Measurements from ENCODE around the gene CORT. TPM values are rescaled to one million over a fixed set of nuclear protein-coding genes. Genes with fewer than 3 reads are reported as not detected.

Gene CORT
- total and polyA plus RNA-seq, 2 donors (not counting 3 experiments of a cell fraction or from before 2014, with no cell fraction given) = 0.11 TPM; not detected in 1

DNA sequence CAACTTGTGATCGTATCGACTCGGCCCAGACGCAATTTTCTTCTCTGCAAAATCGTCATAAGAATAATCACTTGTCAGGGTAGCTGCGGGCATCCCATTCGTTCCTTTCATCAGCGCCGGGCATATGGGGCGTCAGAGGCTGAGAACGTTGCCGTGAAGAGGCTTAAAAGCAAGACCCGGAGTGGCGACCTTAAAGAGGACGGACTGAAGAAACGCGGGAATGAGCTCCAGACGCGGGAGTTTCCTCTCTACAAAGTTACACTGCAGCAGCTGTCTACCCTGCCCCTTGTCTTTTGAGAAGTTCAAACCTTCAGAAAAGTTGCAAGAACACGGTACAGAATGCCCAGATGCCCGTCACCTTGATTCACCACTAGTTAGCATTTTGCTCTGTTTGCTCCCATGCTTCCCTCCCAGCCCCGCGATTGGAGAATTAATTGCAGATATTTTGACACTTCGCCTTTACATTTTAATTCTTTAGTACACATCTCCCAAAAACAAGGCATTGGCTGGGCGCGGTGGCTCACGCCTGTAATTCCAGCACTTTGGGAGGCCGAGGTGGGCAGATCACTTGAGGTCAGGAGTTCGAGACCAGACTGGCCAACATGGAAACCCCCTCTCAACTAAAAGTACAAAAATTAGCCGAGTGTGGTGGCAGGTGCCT, 18.6 kb upstream of the CORT start:
- BruUV-seq (replicated peaks) = TSS peak; percentile 70
- intact Hi-C loops (cut with micrococcal nuclease) (no loop called here), dilution Hi-C loops (cut with MboI; ENCODE audit: extremely low pct_ligation_motif_present, low sequenced_read_pairs) (no loop called here)
- Histone ChIP-seq H3K36me3 (ENCODE audit: control insufficient read depth in 2 of 2, extremely low read depth in 1 of 2, insufficient read depth in 2 of 2, low read length in 2 of 2) (no peaks in the 10 kb centered on the region), H3K27me3 (ENCODE audit: control insufficient read depth in 2 of 2, insufficient read depth in 2 of 2, low read length in 2 of 2) (no peaks in the 10 kb centered on the region), H3K9me3 (replicated peaks; ENCODE audit: control insufficient read depth, insufficient read depth, low read length) (no peaks in the 10 kb centered on the region), H3K79me2 (ENCODE audit: control insufficient read depth, insufficient read depth, low read length) (no peaks in the 10 kb centered on the region), H3K9me1 (replicated peaks; ENCODE audit: control insufficient read depth, extremely low read depth, insufficient read depth, low read length) (no peaks in the 10 kb centered on the region), H4K20me1 (replicated peaks; ENCODE audit: control insufficient read depth, extremely low read depth, insufficient read depth, low read length) (no peaks in the 10 kb centered on the region), H2AFZ (ENCODE audit: low read depth, low read length) (peak overlapping the region; percentile 87), H3K4me3 (replicated peaks in 1 of 3; ENCODE audit: insufficient read depth in 1 of 3, low read depth in 1 of 3, low read length in 3 of 3) (peak overlapping the region; percentile 35 to 67 (median 55)), H3K4me1 (ENCODE audit: control insufficient read depth, extremely low read depth, insufficient read depth, low read length) (peaks cover 14% of the 10 kb centered on the region), H3K9ac (replicated peaks; ENCODE audit: extremely low read depth, insufficient read depth, low read length) (peak overlapping the region; percentile 72), H3K27ac (ENCODE audit: insufficient read depth, low read depth, low read length) (peak overlapping the region; percentile 42), H3K4me2 (ENCODE audit: insufficient read depth, low read length) (peak overlapping the region; percentile 50)
- DNase-seq (ENCODE audit: low read depth, low spot score) (no peak), FAIRE-seq (no peak)
- ChIA-PET CTCF (interaction anchor here (0.7 to 3.3 kb wide), 19 partner anchors 11 to 439 kb away, joined by 3 to 123 read pairs (median 7); partner anchors contain the start of gene KIF1B), POLR2A (interaction anchor here (0.6 to 0.9 kb wide), 3 partner anchors 33 to 45 kb away, joined by 3 to 12 read pairs (median 3); partner anchors contain the start of genes DFFA and PGD)
- TF ChIP-seq MYC (IDR thresholded peaks at IDR 0.05; ENCODE audit: low read depth, low read length) (no peak), JUN (IDR thresholded peaks at IDR 0.05; ENCODE audit: borderline replicate concordance, insufficient read depth, insufficient read length, low read depth) (no peak), POLR2A (IDR thresholded peaks at IDR 0.05; ENCODE audit: low read depth, low read length) (no peak), POLR2AphosphoS5 (IDR thresholded peaks at IDR 0.05; ENCODE audit: insufficient read depth, low read depth, low read length) (no peak), FOS (IDR thresholded peaks at IDR 0.05; ENCODE audit: borderline replicate concordance, insufficient read depth, low read length) (no peak), GATA2 (IDR thresholded peaks at IDR 0.05; ENCODE audit: insufficient read depth, insufficient read length, low read depth, low read length) (no peak), EZH2 (IDR thresholded peaks at IDR 0.05; ENCODE audit: borderline replicate concordance, low read depth, low read length, severe bottlenecking) (no peak)
- TF ChIP-seq, protein P1, sequence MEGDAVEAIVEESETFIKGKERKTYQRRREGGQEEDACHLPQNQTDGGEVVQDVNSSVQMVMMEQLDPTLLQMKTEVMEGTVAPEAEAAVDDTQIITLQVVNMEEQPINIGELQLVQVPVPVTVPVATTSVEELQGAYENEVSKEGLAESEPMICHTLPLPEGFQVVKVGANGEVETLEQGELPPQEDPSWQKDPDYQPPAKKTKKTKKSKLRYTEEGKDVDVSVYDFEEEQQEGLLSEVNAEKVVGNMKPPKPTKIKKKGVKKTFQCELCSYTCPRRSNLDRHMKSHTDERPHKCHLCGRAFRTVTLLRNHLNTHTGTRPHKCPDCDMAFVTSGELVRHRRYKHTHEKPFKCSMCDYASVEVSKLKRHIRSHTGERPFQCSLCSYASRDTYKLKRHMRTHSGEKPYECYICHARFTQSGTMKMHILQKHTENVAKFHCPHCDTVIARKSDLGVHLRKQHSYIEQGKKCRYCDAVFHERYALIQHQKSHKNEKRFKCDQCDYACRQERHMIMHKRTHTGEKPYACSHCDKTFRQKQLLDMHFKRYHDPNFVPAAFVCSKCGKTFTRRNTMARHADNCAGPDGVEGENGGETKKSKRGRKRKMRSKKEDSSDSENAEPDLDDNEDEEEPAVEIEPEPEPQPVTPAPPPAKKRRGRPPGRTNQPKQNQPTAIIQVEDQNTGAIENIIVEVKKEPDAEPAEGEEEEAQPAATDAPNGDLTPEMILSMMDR (IDR thresholded peaks at IDR 0.05; ENCODE audit: extremely low read depth in 1 of 2, insufficient read depth in 1 of 2, low read depth in 1 of 2, low read length in 2 of 2) = no peak
- TF ChIP-seq, protein P2, sequence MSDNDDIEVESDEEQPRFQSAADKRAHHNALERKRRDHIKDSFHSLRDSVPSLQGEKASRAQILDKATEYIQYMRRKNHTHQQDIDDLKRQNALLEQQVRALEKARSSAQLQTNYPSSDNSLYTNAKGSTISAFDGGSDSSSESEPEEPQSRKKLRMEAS (IDR thresholded peaks at IDR 0.05; ENCODE audit: insufficient read depth, insufficient read length) = no peak

Data from endothelial cell of umbilical vein (primary cell).